Muscle of back (tissue), 11 donors: ENCODE data around the gene DNAJC22. TPM values are rescaled to one million over a fixed set of nuclear protein-coding genes. Genes with fewer than 3 reads are reported as not detected.
"Not testable (repeated sequence)": the region's sequence is repeated elsewhere in the genome, so short reads cannot be mapped to it uniquely, and the experiment has no call there.

Experiments
- DNase-seq, 3 donors: peaks; one replicate each; pipeline versions ENCODE4 v3.0.0 to v3.0.0-alpha.2; 2013
- polyA plus RNA-seq, 10 donors: library from polyadenylated mRNA; unstranded; fragments of 120-200 nt; gene quantifications; one replicate each; pipeline ENCODE4 v1.2.1, GENCODE V29; 2013; ENCODE audit not compliant: insufficient read length in 10 of 10

Gene DNAJC22
- polyA plus RNA-seq, 10 donors: 0.03 to 0.24 (median 0.16) TPM; not detected in 2

DNA sequence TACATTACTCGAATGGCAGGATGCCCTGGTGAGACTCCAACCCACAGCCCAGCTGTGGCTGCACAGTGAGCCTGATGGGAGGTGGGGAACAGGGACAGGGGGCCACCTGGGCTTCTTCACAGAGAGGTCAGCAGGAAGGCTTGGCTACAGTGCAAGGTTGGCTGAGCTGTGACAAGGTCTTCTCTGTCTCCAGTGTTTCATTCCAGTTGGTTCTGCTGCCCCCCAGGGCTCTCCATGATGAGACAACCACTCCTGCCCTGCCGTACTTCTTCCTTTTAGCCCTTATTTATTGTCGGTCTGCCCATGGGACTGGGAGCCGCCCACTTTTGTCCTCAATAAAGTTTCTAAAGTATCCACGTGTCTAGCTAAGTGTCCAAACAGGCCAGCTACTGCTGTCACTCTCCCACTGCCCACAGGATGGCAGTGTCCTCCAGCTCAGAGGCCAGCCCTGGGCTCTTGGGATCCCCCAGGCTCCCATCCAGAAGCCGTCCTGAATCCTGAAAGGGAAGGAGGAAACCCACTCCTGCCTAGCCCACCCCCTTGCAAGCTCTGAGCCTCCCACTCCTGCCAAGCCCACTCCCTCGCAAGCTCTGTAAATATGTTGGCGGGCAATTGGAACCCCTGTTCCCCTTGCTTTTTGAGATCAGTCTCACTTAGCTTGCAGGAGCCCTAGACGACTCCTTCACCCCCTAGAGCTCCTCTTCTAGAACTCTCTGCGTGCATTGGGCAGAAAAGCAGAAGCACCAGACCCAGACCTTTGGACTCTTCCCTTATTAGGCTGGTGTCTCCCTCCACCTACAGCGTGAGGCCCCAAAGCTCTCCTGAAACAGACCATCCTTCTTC is 15.1 kb upstream of the DNAJC22 start:
- DNase-seq: peak; percentile 43 to 87 (median 77)

DNA sequence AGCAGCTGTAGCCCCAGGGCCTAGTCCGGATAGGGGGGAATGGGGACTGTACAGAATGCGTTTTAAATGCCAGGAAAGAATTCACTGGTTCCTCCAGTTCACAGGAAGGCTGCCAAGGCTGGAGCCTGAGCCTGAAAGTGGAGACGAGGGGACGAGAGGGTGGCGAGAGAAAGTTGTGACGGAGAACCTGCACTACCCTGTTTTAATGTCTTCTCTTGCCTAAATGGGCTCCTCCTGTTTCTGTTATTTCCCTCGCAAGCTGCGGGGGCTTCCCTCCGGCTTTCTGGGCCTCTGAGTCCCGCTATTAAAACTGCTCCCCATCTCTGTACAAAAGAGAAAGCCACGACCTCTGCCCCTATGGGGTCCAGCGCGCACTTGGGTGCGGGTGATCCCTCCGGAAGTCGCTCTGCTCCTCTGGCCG is 14.2 kb upstream of the DNAJC22 start:
- DNase-seq: peak in 1 of 3 donors; percentile 26

DNA sequence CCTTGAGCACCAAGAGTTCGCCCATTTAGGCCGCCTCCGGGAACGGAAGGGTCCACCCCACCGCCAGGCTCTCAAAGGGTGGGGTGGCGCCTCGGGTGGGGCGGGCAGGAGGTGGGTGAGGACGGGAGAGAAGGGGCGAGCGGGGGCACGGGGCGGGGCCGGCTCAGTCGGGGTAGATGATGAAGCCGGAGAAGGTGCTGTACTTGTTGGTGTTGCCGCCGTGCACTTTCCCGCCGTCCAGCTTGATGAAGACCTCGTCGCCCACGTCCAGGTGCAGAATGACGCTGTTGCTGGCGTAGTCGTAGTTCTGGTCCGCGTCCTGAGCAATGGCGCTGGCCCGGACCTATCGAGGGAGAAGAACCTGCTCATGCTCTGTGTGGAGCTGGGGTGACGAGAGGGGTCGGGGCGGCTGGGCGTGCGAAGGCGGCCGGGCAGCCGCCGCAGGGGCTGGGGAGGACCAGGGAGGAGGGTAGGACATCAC is 13.8 kb upstream of the DNAJC22 start:
- peak in 1 of 3 donors; percentile 30 for DNase-seq

DNA sequence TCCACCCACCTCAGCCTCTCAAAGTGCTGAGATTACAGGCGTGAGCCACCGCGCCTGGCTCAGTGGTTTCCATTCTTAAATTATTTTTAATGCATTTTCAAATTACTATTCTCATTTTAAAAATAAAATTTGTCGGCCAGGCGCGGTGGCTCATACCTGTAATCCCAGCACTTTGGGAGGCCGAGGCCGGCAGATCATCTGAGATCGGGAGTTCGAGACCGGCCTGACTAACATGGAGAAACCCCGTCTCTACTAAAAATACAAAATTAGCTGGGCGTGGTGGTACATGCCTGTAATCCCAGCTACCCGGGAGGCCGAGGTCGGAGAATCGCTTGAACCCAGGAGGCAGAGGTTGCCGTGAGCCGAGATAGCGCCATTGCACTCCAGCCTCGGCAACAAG is 12.9 kb upstream of the DNAJC22 start:
- DNase-seq: not testable (repeated sequence)

DNA sequence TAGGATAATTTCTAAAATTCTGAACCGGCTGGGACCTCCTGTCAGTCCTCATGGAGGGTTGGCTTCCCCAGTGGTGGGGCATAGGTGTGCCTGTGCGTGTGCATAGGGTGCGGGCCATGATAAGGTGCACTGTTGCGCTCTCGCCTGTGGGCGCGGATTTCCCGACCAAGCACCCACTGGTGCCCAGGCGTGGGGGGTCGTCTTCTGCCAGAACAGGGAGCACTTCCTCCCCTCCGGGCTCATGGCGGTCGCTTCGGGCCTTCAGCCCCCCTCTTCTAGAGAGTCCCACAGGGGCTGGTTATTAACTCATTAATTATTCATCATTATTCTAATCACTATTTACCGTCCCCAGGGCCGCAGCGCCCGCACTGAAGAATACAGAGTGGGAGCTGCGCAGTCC is 12.5 kb upstream of the DNAJC22 start:
- peak in 1 of 3 donors; percentile 7 for DNase-seq

DNA sequence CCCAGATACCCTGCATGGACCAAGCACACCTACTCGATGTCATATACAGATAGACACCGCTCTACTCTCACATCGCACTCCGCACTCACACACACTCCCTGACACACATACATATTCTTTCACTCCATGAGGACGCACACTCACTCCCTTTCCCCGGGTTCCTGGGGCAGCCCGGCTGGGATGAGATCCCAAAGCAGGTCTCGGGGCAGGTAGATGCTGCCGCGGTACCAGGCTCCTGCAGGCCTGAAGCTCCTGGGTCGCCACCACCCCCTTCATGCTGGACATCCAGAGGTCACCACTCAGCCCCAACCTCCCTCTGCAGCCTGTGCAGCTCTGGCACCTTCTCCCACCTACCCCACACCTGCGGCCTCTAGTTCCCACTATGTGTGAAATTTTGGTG is 12.0 kb upstream of the DNAJC22 start:
- peak in 1 of 3 donors; percentile 1 for DNase-seq

DNA sequence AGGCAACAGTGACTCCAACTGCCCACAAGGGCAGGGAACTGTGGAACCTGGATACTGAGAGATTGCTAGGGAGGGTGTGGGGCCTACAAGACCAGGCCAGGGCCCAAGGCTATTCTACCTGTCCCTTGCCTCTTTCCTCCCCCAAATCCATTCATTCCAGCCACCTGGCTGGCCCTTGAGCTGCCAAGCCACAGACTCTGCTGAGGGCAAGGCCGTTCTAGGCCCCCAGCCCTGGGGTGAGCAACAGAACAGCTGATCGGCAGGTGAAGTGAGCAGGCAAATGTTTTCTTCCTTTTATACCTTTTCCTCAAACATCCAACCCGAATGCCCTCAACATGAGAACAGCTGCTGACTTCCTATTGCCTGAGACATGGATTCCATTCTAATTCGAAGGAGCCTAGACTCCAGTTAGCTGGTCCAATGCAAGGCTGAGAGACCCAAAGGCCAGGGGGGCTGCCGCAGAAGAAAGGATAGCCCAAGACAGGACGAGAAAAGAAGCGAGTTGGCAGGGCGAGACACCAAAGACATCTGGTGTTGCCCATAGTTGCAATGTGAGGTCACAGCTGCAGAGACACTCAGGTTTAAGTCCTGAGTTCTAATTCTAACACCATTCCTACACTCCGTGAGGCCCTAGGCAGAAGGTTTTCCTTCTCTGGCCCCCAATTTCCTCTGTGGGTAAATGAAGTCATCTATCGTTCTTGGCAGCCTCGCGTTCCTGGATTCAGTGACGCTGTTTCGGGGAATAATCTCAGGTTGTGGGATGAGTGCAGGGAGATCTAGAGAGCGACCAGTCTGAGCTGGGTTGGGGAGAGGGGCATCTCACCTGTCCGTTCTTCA is 11.4 kb upstream of the DNAJC22 start:
- peak in 1 of 3 donors; percentile 32 for DNase-seq

DNA sequence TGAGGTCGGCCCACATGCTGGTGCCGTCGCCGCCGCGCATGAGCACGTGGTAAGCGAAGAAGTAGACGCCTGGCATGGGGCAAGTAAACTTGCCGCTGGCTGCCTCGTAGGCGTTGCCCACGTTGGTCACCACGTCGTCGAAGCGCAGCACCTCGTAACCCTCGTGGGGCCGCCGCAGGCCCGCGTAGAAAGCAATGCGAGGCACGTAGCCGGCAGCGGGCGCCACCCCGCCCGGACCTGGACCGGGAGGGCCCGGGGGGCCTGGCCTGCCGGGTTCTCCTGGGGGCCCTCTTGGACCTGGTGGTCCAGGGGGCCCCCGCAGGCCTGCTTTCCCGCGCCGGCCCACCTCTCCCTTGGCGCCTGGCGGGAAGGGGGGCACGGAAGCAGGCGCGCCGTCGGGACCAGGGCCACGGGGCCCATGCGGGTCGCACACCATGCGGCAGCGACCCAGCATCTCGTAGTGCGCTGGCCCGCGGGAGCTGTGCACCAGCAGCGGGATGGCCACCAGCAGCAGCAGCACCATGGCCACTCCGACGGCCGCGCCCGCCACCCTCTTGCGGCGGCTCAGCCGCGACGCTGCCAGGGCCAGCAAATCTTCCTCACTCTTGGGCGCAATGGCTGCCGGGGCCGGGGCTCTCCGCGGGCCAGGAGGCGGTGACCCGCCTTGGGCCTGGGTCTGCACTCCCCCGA is 10.6 kb upstream of the DNAJC22 start:
- DNase-seq: peak in 1 of 3 donors; percentile 5

DNA sequence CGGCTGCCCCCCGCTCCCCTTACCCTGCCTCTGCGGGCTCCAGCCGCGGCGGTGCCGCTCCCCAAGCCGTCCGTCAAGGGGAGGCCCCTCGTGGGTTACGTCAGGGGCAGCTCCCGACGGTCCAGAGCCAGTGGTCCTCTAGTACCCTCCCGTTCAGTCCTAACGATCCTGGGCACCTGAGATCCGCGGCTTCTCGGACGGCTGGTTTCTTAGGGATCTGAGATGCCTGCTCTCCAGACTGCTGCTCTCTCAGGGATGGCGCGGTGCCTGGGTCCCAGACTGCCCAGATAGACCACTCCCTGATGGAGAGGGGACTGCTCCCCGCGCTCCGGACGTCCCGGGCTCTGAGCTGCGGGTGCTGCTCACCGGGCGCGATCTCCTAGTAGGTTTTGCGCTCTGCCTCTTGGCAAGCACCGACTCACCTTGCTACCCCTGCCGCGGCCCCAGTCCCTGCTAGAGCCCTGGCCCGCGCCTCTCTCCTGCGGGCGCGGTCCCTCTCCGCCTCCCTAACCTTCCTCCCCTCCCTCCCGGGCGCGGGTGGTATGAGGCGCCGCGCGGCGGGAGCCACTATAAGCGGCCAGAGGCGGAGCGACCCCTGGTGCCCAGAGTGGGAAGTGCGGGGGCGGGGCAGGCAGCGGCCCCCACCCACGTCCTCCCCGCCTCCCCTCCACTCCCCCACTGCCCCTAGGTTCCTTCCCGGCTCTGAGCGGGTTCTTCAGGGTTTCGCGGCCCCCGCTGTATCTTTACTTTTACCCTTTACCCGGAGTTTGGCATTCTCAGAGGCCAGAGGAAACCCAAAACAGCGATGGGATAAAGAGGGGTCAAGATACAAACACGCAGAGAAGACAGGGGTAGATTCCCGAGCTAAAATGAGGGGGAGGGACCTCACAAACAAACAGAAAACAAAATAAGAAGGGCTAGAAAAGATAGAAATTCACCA is 9.8 kb upstream of the DNAJC22 start, which contains the start of gene C1QL4:
TSS of gene C1QL4 (minus strand) at position 544 of the 940 bp plus-strand sequence. CDS start 711 bp downstream, outside the sequence.
- DNase-seq: peak; percentile 53 to 89 (median 77)

DNA sequence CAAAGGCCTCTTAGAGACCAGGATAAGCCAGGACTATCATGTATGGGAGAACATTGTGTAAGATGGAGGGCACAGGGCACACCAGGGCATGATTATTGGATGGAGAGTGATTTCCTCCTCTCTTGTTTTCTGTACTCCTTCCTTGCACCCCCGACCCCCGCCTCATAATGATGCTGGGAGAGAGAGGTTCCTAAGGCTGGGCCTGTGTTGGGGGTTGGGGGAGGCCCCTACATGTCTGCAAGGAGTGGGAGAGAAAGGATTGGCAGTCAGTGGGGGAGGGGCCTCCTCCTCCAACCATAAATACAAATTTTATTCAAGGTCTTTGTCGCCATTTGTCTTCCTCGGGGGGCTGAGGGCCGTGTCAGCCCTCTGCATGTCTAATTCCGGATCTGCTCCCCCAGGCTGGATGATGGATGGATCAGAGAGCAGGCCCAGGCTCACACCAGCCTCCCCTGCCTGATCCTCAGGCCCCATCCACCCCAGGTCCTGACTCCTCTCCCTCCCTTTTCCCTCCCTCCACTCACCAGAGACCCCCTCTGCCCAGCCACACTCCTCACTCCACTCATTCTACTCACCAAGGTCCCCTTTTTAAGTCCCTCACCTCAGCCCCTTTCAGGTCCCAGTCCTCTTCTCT is 7.7 kb upstream of the DNAJC22 start:
- DNase-seq: no peak

DNA sequence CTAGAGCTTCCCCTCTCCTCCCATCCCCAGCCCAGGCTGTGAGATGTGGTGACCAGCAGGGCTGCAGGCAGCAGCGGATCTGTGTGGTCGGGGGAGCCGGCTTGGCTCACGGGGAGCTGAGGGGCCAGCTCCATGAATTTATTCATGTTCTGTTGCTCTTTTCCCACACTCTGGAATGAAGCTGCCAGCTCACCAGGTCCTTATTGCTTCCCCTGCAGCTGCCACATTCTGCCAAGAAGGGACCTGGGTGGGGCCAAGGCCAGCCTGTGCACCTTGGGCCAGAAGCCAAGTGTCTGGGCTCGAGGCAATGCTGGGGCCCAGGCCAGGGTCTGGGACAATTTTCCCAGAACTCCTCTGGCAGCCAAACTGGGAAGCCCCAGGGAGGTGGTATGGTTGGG is 7.2 kb upstream of the DNAJC22 start:
- peak in 1 of 3 donors; percentile 6 for DNase-seq

DNA sequence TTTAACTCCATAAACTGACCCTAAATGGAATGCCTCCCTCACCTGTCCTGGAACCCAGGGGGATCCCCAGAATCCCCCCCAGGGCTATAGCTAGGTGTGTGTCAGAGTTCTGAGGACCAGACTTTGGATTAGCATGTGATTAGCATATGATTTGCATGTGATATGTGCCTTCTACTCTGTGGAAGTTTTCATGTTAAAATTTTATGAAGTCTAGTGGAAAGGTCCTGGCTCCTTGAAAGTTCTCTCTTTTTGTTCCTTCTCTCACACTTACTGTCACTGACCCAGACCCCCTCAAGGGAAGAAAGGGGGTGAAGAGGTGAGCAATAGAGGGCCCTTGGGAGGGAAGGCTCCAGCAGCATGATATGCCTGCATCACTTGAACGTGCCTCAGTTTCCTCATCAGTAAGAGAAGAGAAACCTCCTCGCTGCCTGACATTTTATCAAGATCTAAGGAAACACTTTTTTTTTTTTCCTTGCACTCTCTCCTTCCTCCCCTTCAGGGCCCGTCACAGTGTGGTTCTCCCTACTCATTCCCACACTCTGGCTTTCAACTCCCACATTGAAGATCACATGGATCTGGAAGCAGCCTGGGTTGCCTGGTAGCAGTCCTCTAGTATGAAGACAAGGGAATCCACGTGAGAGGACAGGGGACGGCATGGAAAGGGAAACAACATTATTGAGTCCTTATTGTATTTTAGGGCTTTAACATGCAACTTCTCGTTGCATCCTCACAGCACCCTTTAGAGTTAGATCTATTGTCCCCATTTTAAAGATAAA is 6.4 kb upstream of the DNAJC22 start:
- peak in 1 of 3 donors; percentile 5 for DNase-seq

DNA sequence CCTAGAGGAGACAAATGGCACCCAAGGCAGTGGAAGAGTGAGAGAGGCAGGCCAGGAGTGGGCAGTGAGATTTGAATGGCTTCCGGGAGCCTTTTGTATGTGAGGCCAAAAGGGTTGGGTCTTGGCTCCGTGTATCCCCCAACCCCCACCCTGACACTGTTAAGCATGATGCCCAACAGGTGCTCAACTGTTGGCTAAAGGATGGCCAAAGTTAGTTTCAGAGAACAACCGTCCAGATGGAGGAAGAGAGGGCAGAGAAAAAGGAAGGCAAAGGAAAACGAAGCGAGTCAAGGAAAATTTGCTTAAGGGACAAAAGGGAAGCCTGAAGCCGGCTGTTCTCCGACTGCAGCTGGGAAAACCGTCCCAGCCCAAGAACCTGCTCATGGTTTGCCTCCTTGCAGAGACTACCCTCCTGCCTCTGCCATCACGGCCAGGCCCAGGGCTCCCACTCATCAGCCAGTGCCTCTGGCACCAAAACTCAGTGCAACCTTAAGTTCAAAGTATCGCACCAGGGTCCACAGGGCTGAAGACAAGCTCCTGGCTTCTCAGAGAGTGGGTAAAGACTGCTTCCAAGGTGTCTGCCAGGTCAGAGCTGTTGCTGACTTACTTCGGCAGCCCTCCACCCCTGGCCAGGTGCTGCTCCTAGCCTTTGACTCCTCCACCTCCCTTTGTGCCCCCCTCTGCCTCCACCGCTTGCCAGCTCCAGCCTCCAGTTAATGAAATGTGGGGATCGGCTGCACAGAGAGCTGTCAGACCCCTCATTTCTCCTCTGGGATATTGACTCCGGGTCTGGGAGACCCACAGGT is 5.5 kb upstream of the DNAJC22 start:
- DNase-seq: peak in 1 of 3 donors; percentile 16

DNA sequence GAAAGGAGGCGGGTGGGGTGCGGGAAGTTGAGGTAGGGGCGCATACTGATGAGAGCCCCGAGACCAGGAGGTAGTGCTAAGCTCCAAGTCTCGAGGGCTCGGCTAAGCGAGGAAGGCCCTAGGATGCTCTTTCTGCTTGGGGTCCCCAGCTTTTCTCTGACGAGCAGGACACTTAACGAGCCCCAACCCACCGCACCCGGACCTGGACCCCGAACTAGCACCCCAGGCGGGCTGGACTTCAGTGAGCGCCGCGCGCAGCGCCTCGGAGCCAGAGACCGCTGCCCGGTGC is 5.0 kb upstream of the DNAJC22 start:
- DNase-seq: no peak

DNA sequence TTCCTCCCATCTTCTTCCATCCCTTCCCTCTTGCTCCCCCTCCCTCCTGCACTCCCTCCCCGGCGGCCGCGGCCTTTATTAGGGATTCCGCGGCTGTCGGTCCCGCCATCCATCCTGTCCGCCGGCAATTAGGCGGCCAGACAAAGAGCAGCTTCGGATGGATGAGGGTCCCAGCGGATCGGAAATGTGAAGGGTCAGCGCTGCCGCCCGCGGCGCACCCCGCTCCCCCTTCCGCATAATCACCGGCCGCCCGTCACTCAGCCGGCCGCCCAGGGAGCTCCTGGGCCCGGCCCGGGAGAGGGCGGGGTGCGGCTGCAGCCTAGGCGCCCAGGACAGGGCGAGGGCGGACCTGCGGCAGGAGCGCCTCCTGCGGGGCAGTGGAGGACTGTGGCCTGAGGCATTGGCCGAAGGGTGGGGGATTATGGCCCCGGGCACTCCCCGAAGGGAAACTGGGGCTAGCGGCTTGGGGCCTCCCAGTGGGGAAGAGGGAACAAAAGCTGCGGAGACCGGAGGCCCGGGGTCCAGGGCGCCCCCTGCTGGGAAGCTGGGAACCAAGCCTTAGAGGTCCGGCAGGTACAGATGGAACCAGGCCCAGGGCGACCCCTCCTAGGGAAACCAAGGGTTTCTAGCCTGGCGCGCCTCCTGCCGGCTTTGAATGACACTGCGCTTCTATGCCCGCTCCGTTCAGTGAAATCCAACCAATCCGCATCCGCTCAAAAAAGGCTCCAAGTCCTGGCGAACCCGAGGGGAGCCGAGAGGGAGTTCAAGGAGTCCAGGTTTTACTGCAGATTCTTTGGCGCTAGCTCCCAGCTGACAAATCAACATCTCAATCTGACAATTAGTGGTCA is 4.4 kb upstream of the DNAJC22 start:
- DNase-seq: peak; percentile 61 to 81 (median 61)

DNA sequence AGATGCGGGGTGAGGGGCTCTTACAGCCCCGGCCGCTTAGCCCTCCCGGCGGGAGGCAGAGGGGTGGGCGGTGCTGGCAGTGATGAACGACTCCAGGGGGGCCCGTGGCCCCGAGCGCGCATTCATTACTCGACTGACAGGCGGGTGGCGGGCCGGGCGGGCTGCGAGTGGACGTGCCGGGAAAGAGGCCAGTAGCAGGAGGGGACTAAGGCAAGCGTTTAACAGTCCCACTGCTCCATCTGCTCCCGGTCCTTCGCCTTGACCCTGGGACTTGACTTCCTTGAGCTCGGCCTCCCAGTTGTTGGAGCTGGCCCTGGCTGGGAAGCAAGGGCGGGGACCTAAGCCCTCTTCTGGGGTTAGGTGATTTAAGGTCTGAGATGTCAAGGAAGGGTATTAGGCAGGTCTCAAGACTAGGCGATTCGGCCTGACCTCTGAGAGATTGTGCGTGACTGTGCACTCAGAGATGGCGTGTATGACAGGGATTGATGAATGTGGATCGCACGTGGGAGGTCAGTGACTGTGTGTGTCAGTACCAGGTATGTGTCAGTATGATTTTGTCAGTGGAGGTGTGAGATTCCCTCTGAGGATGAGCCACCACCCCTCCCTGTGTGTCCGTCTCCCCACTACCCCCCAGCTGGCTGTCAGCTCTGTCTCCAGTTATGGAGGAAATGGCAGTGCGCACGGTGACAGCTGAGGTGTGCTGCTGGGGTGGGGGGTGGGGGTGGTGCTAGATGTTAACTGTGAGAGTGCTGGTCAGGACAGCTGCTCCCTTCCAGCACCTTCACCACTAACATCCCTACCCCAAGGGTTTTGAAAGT is 3.6 kb upstream of the DNAJC22 start:
- peak in 1 of 3 donors; percentile 67 for DNase-seq
